Uterus (tissue), 4 donors: ENCODE results near the gene SERPINA5. TPM values are rescaled to one million over a fixed set of nuclear protein-coding genes. Genes with fewer than 3 reads are reported as not detected.

Experiments
- DNase-seq, 2 donors: peaks; one replicate each; pipeline ENCODE4 v3.0.0-alpha.2; 2019 to 2020
- H3K27ac ChIP-seq, 2 donors: fragments of 200-600 bp; sonication (generic); 1 replicate in 1 of 2; 2 replicates in 1 of 2; pipeline ENCODE4 v1.5.1; 2016 to 2018
- H3K27me3 ChIP-seq, 2 donors: fragments of 200-600 bp; sonication (generic); one replicate each; pipeline ENCODE4 v1.5.1; 2018 to 2019; ENCODE audit warnings: control low read depth in 1 of 2
- H3K36me3 ChIP-seq, 2 donors: fragments of 200-600 bp; sonication (generic); one replicate each; pipeline ENCODE4 v1.5.1; 2019; ENCODE audit warnings: control low read depth in 1 of 2
- H3K4me1 ChIP-seq, 2 donors: fragments of 200-600 bp; sonication (generic); one replicate each; pipeline ENCODE4 v1.5.1; 2018 to 2019; ENCODE audit warnings: control low read depth in 1 of 2
- H3K4me3 ChIP-seq, 2 donors: fragments of 200-600 bp; sonication (generic); 1 replicate in 1 of 2; 2 replicates in 1 of 2; pipeline ENCODE4 v1.5.1; 2018 to 2019; ENCODE audit warnings: mild to moderate bottlenecking in 1 of 2
- H3K9me3 ChIP-seq, 2 donors: fragments of 200-600 bp; sonication (generic); one replicate each; pipeline ENCODE4 v1.5.1; 2019; ENCODE audit warnings: control low read depth in 1 of 2
- POLR2A ChIP-seq, 2 donors: fragments of 450-650 bp; IDR thresholded peaks; one replicate each; pipeline ENCODE4 v1.6.1; 2016; ENCODE audit warnings: antibody characterized with exemption in 2 of 2, mild to moderate bottlenecking in 1 of 2, moderate library complexity in 1 of 2
- intact Hi-C: fragments of 100-400 bp; cut with DNase I; formaldehyde crosslinking; loops from one replicate; pipeline ENCODE4 v1.15.1; 2023; ENCODE audit warnings: low total_unique reads
- total RNA-seq, 4 donors: library from RNA; depleted of rRNA in 3 of 4; stranded (reverse); fragments of >200 nt in 3 of 4; gene quantifications; one replicate each; pipeline versions ENCODE4 v1.1.0 to v1.2.4, GENCODE V29; 2014 to 2023
- TF ChIP-seq, protein P1 (sequence below), 4 experiments: fragments of 200-600 bp in 2 of 4; fragments of 450-650 bp in 2 of 4; sonication (generic) in 2 of 4; IDR thresholded peaks; one replicate each; pipeline ENCODE4 v1.5.1; 2016 to 2019; ENCODE audit warnings: antibody characterized with exemption in 4 of 4, mild to moderate bottlenecking in 2 of 4, moderate library complexity in 1 of 4
- donor health status: DM: yes; HTN: yes; CAD: no.

Gene SERPINA5
- total RNA-seq, 4 donors from 2014 or later = under 0.01 to 19.6 (median 3.2) TPM

DNA sequence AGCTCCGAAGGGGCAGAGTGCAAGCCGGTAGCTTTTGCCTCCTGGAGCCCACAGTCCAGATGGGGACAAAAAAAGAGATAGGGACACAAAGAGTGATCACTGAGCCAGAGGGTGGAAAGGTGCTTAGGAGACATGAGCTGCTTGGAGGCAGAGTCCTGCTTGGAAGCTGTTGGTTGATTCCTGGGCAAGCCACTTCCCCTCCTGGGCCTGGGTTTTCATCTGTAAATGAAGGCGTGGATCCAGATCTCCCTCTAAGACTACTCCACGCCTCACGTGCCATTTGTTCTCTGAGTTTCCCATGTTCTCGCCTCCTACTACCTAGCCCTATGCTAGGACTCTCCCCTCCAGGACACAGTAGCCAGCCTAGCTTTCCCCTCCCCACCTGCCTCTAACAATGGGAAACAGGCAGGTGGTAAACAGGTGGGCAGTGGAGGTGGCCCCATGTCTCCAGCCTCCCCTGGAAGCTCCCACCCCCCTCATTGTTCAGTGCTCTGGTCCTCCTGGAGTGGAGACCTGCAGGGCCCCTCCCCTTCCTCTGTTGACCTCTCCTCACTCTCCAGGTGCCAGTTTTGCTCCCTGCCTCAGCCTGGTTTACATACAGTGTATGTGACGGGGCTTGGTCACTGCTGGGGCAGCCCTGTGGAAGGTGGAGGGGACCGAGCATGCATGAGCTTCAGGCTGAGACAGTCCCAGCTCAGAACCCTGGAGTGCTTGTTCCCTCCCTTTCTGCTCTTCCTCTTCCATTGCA, 34.8 kb downstream of the SERPINA5 start:
- intact Hi-C loops = no loop called here
- DNase-seq = no peak
- H3K4me3 ChIP-seq = no peak overlapping the region
- no peaks in the 10 kb centered on the region for H3K27me3 ChIP-seq
- no peaks in the 10 kb centered on the region for H3K4me1 ChIP-seq
- no peak overlapping the region for H3K27ac ChIP-seq
- TF ChIP-seq POLR2A (IDR thresholded peaks at IDR 0.05) = no peak
- TF ChIP-seq, protein P1, sequence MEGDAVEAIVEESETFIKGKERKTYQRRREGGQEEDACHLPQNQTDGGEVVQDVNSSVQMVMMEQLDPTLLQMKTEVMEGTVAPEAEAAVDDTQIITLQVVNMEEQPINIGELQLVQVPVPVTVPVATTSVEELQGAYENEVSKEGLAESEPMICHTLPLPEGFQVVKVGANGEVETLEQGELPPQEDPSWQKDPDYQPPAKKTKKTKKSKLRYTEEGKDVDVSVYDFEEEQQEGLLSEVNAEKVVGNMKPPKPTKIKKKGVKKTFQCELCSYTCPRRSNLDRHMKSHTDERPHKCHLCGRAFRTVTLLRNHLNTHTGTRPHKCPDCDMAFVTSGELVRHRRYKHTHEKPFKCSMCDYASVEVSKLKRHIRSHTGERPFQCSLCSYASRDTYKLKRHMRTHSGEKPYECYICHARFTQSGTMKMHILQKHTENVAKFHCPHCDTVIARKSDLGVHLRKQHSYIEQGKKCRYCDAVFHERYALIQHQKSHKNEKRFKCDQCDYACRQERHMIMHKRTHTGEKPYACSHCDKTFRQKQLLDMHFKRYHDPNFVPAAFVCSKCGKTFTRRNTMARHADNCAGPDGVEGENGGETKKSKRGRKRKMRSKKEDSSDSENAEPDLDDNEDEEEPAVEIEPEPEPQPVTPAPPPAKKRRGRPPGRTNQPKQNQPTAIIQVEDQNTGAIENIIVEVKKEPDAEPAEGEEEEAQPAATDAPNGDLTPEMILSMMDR (IDR thresholded peaks at IDR 0.05) = no peak
- H3K36me3 ChIP-seq = no peaks in the 10 kb centered on the region
- H3K9me3 ChIP-seq = no peaks in the 10 kb centered on the region

DNA sequence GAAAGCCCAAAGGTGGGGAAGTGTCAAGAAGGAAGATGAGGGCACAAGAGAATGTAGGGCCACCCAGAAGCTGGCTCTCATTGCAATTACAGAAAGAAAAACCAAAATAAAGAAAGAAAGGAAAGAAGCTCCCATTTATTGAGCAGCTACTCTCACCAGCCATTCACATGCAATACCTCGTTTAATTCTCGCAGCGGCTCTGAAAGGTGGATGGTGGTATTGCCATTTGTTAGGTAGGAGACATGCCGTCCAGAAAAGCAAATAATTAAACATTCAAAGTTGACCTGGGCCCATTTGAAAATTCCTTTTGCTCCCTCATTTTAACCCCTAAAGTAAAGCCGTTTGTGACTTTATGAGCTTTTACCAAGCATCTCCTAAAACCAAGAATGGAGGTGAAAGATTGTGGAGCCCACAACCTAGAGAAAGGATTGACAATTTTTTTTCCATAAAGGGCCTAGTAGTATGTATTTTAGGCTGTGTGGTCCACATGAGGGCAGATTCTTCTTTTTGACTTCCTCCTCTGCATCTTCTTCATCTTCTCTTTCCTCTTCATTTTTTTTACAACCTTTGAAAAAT, 36.2 kb downstream of the SERPINA5 start:
- no peak overlapping the region for H3K27ac ChIP-seq
- TF ChIP-seq POLR2A (IDR thresholded peaks at IDR 0.05) = no peak
- TF ChIP-seq, protein P1 (IDR thresholded peaks at IDR 0.05) = no peak
- no peaks in the 10 kb centered on the region for H3K9me3 ChIP-seq
- no peaks in the 10 kb centered on the region for H3K27me3 ChIP-seq
- H3K4me1 ChIP-seq = no peaks in the 10 kb centered on the region
- DNase-seq = no peak
- no peaks in the 10 kb centered on the region for H3K36me3 ChIP-seq
- H3K4me3 ChIP-seq = no peak overlapping the region
- intact Hi-C loops = no loop called here

DNA sequence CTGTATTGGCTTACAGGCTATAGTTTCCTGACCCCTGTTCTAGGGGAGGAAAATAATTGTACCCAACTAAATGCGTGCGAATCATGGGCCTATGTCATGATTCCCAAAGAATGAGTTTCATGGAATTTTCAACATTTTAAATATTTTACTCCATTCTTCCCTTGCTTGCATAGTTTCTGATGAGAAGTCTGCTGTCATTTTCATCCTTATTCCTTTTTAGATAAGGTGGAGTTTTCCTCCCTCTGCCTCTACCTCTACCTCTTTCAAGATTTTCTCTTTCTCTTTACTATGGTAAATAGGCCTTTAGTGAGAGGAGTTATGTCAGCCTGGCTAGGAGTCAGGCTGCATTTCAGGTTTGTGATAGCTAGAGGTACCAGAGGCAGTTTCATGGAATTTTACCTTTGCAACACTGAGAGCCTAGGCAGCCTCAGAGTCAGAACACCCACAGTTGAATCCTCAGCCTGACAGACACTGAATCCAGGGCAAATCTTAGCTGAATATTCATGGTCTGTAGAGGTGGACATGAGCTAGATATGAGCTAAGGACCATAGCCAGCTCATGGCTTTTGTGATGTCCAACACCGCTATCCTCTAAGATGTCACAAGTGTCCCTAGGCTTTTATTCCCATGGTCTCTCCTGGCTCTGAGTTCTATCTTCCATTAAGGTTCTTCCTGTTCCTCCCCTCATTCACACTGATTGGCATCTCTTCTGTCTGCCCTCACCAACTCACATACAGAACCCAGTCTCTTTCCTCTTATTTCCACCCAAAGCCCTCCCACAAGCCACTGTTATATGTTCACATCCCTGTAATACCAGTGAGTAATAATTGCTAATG, 37.0 kb downstream of the SERPINA5 start:
- no peak overlapping the region for H3K4me3 ChIP-seq
- TF ChIP-seq, protein P1 (IDR thresholded peaks at IDR 0.05) = no peak
- no peak for TF ChIP-seq POLR2A (IDR thresholded peaks at IDR 0.05)
- no peaks in the 10 kb centered on the region for H3K27me3 ChIP-seq
- no peak for DNase-seq
- H3K36me3 ChIP-seq = no peaks in the 10 kb centered on the region
- H3K9me3 ChIP-seq = no peaks in the 10 kb centered on the region
- intact Hi-C loops = no loop called here
- no peaks in the 10 kb centered on the region for H3K4me1 ChIP-seq
- H3K27ac ChIP-seq = no peak overlapping the region

DNA sequence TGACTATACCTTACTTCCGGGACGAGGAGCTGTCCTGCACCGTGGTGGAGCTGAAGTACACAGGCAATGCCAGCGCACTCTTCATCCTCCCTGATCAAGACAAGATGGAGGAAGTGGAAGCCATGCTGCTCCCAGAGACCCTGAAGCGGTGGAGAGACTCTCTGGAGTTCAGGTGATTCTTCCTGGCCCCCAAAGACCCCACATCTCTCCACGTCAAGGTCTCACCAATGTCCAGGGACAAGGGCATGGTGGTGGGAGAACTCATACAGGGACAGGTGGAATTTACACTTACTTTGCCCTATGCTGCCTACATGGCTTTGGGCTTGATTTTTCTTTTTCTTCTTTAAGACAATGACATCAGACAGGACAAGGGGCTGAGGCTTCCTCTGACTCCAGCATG, 38.1 kb downstream of the SERPINA5 start:
- intact Hi-C loops = no loop called here
- H3K27me3 ChIP-seq = no peaks in the 10 kb centered on the region

More for the DNA sequence above, 38.1 kb downstream of the SERPINA5 start:
- H3K4me3 ChIP-seq = no peak overlapping the region
- H3K27ac ChIP-seq = no peak overlapping the region
- no peak for TF ChIP-seq POLR2A (IDR thresholded peaks at IDR 0.05)
- TF ChIP-seq, protein P1 (IDR thresholded peaks at IDR 0.05) = no peak
- no peaks in the 10 kb centered on the region for H3K9me3 ChIP-seq
- DNase-seq = no peak
- no peaks in the 10 kb centered on the region for H3K4me1 ChIP-seq
- no peaks in the 10 kb centered on the region for H3K36me3 ChIP-seq
